Eye (tissue), 1 donor: ENCODE measurements around the gene NAA38.
A peak's percentile ranks its signal among the peaks of the same experiment; 100 is the strongest.

Experiments used
- DNase-seq: peaks from one replicate; pipeline ENCODE4 v3.0.0-alpha.2; 2015

Gene NAA38

GRCh38 chr17:7839190-7839875 lies 18.0 kb downstream of the NAA38 start:
- DNase-seq = no peak

DNA sequence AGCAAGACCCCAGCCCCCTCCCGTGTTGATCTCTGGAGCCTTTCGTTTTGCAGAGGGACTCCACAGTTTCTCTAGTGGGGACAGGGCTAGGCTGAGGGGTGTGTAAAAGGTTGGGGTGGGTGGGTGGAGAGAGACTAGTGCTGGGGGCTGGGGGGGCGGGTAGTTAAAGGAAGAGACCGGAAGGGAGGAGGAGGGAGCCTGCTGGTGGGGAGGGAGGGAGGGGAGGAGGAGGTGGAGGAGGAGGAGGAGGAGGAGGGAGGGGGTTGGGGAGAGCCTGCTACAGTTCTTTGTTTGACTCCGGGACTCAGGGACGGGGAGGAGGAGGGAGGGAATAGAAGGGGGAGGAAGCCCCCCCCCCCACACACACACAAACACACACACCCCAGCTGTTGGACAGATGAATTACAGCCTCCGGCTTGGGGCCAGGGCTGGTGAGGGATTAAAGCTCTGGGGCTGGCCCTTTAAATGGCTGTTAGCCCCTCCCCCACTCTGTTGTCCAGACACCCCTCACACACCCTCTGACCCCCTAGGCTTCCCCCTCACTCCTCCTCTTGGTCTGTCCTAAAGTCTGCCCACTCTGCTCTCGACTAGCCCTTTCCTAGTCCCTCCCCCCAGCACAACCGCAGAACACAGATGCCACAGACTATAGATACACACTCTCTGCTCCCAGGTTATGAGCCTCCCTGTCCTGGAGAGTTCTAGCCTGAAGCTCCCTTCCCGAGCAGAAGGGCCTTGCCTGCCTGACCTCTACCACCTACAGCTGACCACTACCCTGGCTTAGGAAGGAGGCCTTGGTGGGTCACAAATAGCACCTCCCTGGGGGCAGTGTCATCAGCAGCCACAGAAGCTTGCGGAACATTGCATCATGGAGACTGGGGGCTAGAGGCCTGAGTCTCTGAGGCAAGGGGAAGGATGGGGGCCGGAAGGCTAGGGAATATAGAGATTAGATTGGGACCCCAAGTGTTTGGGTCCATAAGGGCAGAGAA lies 19.0 kb downstream of the NAA38 start:
- peak; percentile 88 for DNase-seq

DNA sequence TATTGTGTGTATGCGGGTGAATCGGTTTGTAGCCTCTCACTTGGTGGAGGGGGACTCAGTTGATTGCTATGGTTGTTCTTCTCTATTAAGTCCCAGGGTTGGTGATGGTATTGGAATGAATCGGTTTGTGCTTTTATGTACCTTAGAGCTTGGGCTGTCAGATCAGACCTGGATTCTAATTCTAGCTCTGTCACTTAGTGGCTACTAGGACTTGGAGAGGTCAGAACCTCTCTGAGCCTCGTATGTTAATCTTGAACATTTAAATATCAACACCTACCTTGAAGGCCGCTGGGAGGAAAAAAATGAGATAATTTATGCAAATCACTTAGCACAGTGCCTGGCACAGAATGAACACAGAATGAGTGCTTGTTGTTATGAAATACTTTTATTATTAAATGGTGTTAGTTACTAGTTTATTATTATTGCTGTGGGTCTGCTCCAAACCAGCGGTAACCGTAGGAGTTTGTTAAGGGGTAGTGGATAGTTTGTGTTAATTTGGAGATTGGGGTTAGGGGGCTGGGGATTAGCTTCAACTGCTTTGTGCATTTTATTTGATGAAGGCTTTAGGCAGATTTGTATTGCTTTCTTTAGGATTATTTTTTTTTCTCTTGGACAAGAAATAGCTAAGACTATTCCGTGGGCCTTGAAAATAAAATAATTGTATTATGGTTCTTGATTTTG lies 19.8 kb downstream of the NAA38 start:
- peak; percentile 63 for DNase-seq

DNA sequence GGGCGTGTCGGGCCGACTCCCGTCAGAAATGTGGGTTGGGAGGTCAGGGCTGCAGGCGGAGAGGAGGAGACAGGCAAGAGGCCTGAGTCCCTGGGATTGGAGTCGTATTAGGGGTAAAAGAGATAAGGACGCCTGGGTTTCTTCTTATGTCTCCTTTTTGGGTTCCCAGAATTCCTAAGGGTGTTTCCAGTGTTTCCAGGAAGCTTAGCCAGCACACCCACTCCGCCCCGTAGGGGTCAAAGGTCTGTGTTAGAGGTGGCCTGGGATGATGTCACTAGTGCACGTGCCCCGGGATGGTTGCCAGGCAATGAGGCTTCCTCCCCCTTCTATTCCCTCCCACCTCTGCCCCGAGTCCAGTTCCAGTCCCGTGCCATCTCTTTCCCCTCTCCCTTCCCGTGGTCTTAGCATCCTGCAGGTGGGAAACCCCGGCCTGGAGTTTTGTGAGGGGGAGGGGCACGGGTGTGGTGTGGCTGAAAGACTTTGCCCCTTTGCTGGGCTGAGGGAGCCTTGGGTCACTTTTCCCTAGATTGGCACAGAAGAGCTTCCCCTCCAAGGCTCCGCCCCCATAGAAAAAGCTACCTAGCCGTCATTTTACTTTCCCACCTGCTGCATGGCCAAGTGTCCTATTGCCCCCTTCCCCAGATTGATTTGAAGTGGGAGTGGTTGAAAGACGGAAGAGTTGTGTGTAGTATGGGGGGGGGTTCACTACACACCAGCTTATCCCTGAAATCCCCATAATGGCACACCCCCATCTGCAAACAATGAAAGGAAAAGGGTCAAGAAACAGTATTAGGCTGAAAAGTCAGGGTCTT lies 20.6 kb downstream of the NAA38 start:
- DNase-seq = peak; percentile 99

DNA sequence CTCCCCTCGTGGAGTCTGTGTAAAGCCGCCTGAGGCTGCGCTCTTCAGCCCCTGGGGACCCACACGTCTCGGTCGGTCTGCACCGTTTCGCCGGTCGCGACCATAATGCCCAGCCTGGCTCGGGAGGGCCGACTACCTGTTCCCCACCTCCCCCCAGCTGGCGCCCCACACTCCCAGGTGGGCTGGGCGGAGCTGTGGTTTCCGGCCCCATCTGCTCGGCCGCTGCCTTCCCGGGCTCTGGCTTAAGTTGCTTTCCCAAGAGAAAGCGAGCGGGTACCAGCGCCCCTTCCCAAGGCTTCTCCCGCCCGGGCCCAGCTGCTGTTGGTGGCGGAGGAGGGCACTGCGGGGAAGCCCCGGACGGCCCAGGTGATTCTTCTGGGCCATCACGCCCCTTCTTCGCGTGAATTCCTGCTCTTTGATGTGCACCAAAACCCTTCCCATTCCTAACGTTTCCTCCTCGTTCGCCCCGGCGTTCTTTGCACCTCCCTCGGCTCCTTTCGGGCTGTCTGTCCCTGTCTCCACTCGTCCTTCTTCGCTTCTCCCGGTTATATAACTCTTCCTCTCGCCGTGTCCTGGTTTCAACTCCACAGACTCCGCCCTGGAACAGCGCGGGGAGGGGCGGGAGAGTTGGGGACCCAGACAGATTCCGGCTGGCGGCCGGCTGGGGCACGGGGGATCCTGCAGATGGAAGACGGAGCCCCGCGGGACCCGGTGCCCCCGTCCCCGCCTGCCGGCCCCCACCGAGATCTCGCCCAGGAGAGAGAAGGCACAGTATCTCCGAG lies 21.4 kb downstream of the NAA38 start:
- DNase-seq = peak; percentile 86

GRCh38 chr17:7834957-7835813 lies 22.2 kb downstream of the NAA38 start:
- peak; percentile 99 for DNase-seq

DNA sequence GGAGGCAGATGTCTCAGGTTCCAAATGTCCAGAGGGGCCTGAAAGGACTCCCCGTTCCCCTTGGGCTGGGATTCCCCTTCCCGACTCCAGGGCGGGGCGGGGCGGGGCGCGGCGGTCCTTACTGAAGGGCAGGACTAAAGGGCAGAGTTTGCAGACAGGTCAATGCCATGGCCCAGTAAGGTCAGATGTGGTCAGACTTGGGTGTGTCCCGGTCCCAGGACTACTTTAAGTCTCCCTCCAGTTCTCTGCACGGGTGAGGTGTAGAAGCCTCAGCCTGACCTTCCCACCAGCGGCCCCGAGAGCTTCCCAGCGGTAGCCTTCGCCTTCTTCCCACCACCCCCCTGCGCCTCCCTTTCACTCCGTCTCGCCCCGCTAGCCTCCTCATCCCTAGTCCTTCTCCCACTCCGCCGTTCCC lies 22.8 kb downstream of the NAA38 start:
- DNase-seq = peak; percentile 78

DNA sequence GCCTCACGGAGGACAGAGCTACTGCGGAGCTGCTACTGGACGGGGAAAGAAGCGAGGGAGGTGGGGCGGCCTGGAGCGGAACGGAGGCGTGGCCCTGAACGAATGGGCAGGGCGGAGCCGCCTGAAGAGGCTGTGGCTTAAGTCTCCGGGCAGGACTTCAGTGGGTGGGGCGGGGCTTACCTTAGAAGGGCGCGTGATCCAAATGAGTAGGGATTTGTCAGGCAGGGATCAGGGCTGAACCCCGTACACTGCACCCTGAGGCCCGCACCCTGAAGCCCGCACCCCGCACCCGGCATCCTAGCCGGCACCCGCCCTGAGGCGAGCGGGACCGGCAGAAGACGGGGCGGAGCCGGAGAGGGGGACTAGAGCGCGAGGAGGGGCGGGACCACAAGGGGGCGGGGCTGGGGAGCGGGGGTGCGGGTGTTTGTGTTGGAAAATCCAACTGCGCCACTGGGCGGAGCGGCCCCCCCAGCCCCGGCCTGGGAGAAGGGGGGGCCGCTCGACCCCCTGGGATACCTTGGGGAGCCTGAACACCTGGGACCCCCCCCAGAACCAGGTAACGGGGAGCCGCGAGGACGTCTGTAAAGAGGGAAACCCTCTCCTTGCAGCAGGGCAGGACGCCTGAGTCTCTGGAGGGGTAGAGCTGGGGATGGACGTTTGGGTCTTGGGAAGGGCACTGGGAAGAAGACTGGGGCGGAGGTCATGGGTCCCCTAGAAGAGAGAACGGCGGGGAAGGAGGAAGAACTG lies 23.4 kb downstream of the NAA38 start, which contains the start of gene KDM6B:
Gene KDM6B (plus strand): TSS at position 423 of the 747 bp plus-strand sequence. CDS start 11,338 bp downstream, outside the sequence.
- peak; percentile 97 for DNase-seq

GRCh38 chr17:7833011-7833794 lies 24.2 kb downstream of the NAA38 start:
- DNase-seq = no peak

DNA sequence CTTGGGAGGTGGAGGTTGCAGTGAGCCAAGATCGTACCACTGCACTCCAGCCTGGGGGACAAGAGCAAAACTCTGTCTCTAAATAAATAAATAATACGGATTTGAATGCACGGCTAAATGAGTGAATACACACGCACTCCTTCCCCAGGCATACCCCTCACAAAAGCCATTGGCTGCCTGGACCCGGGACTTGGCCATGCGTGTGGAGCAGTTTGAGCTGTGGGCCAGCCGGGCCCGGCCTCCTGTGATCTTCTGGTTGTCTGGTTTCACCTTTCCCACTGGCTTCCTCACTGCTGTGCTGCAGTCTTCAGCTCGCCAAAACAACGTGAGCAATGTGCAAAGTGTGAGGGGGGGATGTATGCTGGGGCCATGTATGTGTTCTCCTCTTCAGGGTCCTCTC lies 24.9 kb downstream of the NAA38 start:
- no peak for DNase-seq

GRCh38 chr17:7831233-7831632 lies 26.1 kb downstream of the NAA38 start:
- no peak for DNase-seq

- no peak for DNase-seq
Measured at GRCh38 chr17:7830616-7831015, 26.7 kb downstream of the NAA38 start.

DNA sequence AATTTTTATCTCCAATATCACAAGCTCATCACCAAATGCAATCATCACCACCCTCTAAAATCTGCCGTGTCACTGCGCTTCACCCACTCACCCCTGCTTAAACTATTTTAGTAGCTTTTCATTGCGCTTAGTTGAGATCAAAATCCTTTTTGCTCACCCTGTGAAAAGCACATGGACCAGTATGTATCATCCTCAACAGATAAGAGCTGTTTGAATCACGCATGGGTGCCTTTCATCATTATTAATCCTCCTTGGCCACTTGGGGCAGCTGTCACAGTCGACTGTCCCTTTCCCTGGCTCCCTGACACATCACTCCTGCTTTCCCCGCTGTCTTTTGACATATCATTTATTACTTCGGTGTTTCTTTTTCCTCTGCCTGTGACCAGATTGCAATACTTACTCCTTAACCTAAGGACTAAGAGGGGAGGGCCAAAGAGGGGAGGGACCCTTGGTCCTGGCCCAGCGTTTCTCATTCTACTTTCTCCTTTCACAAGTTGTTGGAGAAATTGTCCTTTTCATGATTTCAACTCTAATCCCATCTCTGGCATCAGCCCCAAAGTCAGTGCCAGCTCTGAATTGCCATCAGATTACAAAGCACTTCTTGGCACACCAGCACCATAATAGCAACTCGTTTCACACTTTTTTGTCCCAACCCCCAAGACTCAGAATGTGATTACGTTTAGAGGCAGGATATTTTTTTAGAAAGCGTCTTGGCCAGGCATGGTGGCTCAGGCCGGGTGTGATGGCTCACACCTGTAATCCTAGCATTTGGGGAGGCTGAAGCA lies 32.0 kb downstream of the NAA38 start:
- peak; percentile 78 for DNase-seq

GRCh38 chr17:7824021-7824924 lies 33.1 kb downstream of the NAA38 start:
- DNase-seq = no peak

- DNase-seq = no peak
Measured at GRCh38 chr17:7823581-7824001, 33.8 kb downstream of the NAA38 start.

- no peak for DNase-seq
Measured at GRCh38 chr17:7822126-7822525, 35.2 kb downstream of the NAA38 start.

DNA sequence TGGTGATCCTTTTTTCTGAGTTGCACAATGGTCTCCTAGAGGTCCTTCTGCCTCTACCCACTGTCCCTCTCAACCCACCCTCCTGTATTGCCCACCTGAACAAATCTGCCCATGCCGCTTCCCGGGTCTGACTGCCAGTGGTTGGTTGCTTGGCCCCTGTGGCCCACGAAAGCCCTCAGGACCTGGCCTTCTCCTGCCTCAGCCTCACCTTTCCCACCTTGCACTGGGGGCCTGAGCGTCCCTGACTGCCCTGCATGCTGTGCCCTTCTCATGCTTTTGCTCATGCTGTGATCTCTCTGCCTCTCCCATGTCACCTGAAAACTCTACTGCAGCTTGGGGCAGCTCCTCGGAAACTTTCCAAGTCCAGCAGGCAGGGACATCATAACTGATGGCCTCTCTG lies 37.1 kb downstream of the NAA38 start:
- no peak for DNase-seq
